Measurements from ENCODE around the gene FOXK2.

GRCh38 chr17:82647593-82648164 is 128.1 kb downstream of the FOXK2 start:
- peak; percentile 57 for TF ChIP-seq CTCF (conservative IDR thresholded peaks at IDR 0.05; ENCODE audit: low read length)
- no peak for TF ChIP-seq EZH2phosphoT487 (IDR thresholded peaks at IDR 0.05; ENCODE audit: borderline replicate concordance, low read depth, low read length)
